HG03520 (cell line): ENCODE data around the gene NPBWR2.

Source experiments
- ATAC-seq: cut with Tn5 transposase; IDR thresholded peaks from one replicate; pipeline ENCODE4 v1.9.1; 2021; ENCODE audit warnings: mild to moderate bottlenecking, moderate library complexity; ENCODE audit not compliant: unreplicated experiment

NPBWR2 gene, protein sequence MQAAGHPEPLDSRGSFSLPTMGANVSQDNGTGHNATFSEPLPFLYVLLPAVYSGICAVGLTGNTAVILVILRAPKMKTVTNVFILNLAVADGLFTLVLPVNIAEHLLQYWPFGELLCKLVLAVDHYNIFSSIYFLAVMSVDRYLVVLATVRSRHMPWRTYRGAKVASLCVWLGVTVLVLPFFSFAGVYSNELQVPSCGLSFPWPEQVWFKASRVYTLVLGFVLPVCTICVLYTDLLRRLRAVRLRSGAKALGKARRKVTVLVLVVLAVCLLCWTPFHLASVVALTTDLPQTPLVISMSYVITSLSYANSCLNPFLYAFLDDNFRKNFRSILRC

GRCh38 chr20:64106981-64107735, at the start of gene NPBWR2:
Gene NPBWR2, minus strand, starts transcription at chr20:64107565. Its CDS starts 734 bp downstream, at chr20:64106831.
- ATAC-seq = no peak

- ATAC-seq = no peak
These were observed 48.9 kb upstream of the NPBWR2 start for GRCh38 chr20:64156136-64156885.

DNA sequence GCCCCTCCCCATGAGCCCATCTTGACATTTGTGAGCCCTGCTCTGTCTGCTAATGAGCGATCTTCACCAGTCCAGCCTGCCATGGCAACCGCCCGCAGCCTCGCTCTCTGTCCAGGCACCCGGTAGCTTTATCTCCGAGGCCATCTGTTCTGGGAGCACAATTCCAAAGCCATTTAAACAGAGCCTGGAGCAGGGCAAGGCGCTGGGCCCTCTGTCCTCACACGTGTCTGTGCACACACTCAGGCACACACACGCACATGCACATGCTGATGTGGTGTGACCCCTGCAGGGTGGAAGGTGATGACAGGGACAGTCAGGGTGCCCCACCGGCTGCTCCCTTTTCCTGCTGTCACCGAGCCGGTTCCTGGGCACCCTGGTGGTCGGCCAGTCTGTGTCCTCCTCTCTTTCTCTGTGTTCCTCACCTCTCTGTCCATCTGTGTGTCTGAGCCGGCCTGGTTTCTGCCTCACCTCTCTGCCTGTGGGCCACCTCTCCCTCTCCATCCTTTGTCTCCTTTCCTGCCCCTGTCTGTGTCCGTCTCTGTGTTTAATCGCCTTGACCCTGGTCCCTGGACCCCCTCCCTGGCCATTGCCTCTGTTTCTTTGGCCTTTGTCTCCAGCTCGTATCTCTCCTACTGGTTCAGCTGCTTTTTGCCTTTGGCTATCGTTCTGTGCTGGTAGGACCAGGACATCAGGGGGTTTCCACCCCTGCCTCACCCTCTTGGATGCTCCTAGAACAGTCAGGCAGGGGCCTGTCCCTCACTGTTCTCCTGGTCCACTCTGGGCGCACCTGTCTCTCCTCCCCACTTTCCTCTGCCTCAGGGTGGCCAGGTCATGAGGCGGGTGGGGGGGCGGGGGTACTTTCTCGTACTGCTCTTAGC, 48.1 kb upstream of the NPBWR2 start:
- no peak for ATAC-seq

- no peak for ATAC-seq
These were observed 47.4 kb upstream of the NPBWR2 start for GRCh38 chr20:64154590-64155257.

DNA sequence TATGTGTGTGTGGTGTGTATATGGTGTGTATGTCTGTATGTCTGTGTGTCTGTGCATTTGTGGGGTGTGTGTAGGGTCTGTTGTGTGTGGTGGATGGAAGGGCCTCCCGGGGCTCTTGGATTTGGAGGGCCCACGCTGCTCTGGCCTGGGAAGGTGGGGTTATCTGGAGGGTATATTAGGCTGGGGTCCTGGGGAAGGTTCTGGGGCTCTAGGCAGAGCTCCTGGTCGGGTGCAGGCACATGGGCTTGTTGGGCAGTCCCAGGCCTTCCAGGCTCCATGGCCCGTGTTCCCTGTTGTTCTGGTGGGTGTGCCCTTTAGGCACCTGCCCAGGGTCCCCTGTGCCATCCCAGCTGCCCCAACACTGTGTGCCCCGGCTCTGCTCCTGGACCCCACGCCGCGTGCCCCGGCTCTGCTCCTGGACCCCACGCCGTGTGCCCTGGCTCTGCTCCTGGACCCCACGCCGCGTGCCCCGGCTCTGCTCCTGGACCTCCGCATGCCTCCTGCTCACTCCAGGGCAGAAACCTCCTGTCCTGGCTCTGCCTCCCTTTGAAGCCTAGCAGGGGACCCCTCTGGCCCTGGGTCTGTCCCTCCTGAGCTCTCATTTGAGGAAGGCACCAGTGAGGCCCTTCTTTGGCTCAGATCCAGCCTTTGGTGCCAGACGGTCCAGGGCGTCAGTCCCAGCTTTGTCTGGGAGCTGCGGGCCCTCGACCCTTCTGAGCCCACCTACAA, 46.7 kb upstream of the NPBWR2 start:
- no peak for ATAC-seq

DNA sequence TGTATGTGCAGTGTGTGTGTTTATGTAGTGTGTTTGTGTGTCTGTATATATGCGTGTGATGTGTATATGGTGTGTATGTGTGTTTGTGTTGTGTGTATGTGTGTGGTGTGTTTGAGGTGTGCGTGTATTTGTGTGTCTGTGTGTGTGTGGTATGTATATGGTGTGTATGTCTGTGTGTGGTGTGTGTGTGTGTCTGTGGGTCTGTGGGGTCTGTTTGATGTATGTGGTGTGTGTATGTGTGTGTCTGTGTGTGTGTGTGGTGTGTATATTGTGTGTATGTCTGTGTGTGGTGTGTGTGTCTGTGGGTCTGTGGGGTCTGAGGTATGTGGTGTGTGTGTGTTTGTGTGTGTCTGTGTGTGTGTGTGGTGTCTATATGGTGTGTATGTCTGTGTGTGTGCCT, 46.0 kb upstream of the NPBWR2 start:
- ATAC-seq = no peak

- ATAC-seq = no peak
These were observed 45.5 kb upstream of the NPBWR2 start for GRCh38 chr20:64152906-64153305.

- no peak for ATAC-seq
These were observed 44.5 kb upstream of the NPBWR2 start for GRCh38 chr20:64151633-64152530.

GRCh38 chr20:64150756-64151632, 43.6 kb upstream of the NPBWR2 start:
- ATAC-seq = no peak

- ATAC-seq = no peak
These were observed 42.6 kb upstream of the NPBWR2 start for GRCh38 chr20:64149809-64150560.

DNA sequence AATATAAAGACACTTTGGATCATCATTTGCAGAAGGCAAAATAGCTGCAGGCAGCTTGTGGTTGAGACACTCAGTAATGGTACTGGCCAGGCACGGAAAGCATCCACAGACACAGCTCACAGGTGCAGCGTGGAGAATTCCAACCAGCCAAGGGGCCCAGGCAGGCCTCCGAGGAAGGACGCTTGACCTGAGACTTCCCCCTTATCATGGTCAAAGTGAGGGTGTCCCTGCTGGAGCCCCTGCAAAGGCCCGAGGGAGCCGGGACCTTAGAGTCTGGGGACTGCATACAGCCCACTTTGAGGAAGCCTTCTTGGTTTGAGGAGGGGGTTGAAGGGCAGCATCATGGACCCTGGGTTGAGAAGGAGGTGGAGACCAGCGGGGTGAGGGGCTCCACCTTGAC, 41.8 kb upstream of the NPBWR2 start:
- ATAC-seq = no peak

DNA sequence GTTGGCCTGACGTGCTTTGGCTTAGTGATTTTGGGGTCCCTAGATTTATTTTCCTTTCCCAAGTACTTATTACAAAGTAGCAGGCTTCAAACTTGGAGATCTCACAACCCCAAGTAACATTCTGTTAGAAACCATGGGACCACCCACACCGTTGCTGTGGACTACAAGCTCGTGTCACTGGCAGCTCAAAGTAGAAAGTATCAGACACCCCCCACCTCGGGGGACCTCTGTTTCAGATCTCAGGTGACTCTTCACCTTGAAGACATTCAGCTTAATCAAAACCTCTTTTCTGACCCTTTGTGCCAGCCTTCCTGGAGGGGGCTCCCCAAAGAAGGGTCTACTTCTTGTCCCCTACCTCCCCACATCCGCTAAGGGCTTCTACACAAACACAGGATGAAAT, 41.2 kb upstream of the NPBWR2 start:
- ATAC-seq = no peak

GRCh38 chr20:64146936-64147477, 39.6 kb upstream of the NPBWR2 start:
- ATAC-seq = no peak

- no peak for ATAC-seq
These were observed 39.1 kb upstream of the NPBWR2 start for GRCh38 chr20:64146301-64146935.

DNA sequence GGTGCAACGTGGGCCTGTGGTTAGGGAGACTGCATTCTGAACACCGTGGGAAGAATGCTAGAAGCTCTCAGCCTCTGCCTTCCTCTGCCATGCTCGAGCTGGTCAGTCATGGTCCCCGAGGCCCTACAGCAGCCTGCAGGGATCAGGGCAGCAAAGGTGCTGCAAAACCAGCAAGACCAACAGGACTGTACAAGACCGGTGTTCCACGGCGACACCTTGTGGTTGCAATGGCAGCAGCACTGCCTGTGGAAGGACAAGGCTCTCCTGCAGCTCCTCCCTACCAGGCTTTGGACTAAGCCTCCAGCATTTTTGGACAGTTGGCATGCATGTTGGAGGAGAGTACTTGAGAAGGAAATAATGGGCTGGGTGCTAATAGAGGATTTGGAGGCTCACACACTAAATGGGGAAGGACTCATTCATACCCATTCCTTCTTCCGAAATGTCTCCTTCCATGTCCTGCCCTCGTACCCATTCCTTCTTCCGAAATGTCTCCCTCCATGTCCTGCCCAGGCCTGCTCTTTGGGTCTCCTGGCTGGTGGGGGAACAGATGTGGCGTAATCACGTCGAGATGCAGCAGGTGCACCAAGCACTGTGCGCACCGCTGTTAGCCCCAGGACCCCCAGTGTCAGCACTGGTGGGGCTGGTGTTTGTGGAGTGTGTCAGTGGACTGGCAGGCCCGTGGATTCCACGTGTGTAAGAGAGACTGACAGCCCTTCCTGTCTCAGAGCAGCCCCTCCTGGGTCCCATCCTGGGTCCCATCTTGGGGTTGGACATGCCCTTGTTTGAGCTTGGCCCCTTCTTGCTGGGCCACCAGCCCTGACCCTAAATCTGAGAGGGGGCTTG, 38.3 kb upstream of the NPBWR2 start:
- no peak for ATAC-seq
